ENCODE data around the gene ZBTB12. TPM values are rescaled to one million over a fixed set of nuclear protein-coding genes. Genes with fewer than 3 reads are reported as not detected.
"Not testable (repeated sequence)": the region's sequence is repeated elsewhere in the genome, so short reads cannot be mapped to it uniquely, and the experiment has no call there.

Gene ZBTB12
- total RNA-seq, 1 experiment from 2014 or later: 9.3 TPM

DNA sequence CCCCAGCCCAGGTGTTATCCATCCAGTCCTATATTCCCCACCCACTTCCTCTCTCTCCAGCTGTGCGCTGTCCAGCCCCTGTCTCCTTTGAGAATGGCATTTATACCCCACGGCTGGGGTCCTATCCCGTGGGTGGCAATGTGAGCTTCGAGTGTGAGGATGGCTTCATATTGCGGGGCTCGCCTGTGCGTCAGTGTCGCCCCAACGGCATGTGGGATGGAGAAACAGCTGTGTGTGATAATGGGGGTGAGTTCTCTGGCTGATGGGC lies 26.7 kb upstream of the ZBTB12 start:
- H3K4me3 ChIP-seq: no peak overlapping the region
- no peaks in the 10 kb centered on the region for H3K36me3 ChIP-seq
- DNase-seq: no peak
- H3K9me3 ChIP-seq: no peaks in the 10 kb centered on the region
- no peaks in the 10 kb centered on the region for H3K27me3 ChIP-seq

DNA sequence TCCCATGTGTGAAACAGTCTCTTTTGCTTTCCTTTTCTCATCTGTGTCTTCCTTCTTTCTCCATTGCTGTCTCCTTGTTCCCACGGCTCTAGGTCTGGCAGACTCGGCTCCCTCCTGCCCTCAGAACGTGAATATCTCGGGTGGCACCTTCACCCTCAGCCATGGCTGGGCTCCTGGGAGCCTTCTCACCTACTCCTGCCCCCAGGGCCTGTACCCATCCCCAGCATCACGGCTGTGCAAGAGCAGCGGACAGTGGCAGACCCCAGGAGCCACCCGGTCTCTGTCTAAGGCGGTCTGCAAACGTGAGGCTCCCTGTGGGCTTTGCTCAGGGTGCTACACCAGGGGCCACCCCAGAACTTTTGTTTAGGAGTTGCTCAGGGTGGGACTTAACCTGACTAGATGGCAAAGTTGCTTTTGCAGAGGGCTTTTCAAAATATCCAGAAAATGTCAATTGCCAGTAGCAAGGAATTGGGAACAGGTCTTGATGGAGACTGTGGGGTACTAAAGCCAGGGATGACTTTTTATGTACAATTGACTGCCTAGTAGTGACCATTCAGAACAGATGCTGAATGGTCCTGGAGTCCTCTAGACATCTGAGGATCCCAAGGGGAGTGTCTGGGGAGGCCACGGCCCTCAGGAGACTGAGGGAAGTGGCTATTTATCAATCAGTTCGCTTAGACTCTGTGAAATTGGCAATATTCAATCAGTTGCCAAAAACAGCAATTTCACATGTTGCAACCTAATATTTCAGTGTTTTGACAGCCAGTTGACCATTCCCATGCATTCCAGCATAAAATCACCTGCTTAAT lies 26.2 kb upstream of the ZBTB12 start:
- no peaks in the 10 kb centered on the region for H3K27me3 ChIP-seq
- no peaks in the 10 kb centered on the region for H3K9me3 ChIP-seq
- no peak overlapping the region for H3K4me3 ChIP-seq
- DNase-seq: no peak
- H3K36me3 ChIP-seq: no peaks in the 10 kb centered on the region

DNA sequence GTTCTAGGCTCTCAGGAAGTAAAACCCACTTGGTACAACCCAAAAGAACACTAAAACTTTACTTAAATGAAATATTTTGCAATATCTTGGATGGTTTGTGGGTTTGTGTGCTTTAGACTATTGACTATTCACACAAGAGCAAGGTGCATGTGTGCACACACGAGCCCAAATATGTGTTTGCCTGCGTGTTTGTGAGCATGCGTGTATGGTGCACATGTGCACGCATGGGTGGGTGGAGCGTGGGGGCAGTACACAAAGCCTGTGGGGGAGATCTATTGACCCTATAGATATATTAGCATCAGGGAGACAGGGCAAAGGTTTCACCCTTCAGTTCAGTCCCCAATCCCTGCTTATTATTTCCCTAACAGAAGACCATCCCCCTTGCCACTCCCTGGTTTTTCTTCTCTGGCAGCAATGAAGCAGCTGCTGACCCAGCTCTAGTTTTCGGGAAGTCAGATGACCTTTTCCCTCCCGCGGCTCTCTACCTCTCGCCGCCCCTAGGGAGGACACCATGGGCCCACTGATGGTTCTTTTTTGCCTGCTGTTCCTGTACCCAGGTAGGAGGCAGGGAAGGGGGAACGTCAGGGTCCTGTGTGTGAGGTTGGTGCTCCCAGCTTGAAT lies 25.5 kb upstream of the ZBTB12 start, which contains the start of gene C2:
Gene C2, plus strand, starts transcription at position 476 of the 621 bp plus-strand sequence. Its CDS starts 36 bp downstream, at position 512.
- H3K9me3 ChIP-seq: no peaks in the 10 kb centered on the region
- H3K36me3 ChIP-seq: no peaks in the 10 kb centered on the region
- H3K27me3 ChIP-seq: no peaks in the 10 kb centered on the region
- H3K4me3 ChIP-seq: no peak within 1 kb of the TSS
- DNase-seq: no peak

DNA sequence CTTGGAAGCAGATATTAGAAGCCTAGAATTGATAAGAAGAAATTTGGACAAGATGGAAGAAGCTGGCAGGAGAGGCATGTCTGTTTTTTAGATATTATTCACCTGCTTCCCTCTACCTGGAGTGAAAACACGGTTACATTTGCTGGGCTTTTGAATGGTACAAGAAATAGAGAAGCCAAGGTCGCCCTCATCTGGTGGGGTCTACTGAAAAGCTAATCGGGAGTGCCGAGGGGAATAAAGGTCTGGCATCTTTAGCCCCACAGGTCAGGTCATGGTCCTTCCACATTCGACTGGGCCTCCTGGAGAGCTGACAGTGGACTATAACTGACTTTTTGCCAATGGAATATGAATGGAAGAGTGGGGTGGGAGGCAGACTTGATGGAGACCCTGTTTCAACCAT lies 21.1 kb upstream of the ZBTB12 start:
- Histone ChIP-seq H3K9me3 (no peaks in the 10 kb centered on the region), H3K36me3 (no peaks in the 10 kb centered on the region), H3K4me3 (no peak overlapping the region), H3K27me3 (no peaks in the 10 kb centered on the region)
- no peak for DNase-seq

DNA sequence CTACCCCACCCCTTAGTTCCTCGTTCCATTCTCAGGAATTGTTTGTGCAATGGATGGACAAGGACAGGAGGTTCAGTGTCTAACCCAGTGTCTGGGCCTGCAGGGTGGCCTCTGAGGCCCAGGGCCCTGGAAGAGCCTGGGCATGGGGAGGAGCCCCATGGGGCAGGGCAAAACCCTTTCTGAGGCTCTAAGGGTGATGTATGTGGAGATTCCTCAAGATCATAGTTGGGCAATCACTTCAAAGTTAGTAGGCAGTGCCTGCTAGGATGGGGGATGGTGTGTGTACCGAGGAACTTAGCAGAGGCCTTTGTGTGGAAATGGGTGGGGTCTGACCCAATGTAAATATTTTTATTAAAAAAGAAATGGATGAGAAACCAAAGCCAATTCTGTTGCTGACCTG lies 18.9 kb upstream of the ZBTB12 start:
- Histone ChIP-seq H3K36me3 (no peaks in the 10 kb centered on the region), H3K9me3 (no peaks in the 10 kb centered on the region), H3K27me3 (no peaks in the 10 kb centered on the region), H3K4me3 (no peak overlapping the region)
- DNase-seq: no peak

DNA sequence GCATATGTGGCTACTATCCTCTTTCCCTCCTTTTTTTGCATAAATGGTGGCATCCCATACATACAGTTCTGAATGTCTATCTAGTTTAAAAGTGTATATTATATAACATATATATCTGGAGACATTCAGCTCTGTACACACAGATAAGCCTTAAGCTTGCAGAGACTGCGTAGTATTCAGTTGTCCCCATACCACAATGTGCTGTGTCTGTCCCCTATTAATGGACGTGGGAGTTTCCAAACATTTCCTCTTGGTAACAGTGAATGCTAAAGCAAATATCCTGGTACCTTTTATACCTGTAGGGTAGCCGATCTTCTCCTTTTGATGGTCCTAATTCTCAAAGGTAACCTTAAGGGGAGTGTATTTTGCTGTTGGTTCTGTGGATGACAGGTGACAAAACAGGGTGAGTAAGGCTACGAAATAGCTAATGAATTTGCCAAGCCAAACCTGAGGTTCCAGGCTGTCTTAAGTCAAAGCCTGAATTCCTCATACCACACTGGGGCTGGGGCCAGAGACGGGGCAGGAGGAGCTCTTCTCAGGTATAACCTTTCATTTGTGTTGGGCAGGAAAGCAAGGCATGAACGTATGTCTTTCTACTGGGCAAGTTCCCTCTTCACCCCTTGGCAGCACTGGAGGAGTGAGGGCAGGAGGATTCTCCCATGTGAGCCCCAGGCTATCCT lies 17.9 kb upstream of the ZBTB12 start:
- Histone ChIP-seq H3K36me3 (no peaks in the 10 kb centered on the region), H3K27me3 (no peaks in the 10 kb centered on the region), H3K9me3 (no peaks in the 10 kb centered on the region), H3K4me3 (no peak overlapping the region)
- no peak for DNase-seq

DNA sequence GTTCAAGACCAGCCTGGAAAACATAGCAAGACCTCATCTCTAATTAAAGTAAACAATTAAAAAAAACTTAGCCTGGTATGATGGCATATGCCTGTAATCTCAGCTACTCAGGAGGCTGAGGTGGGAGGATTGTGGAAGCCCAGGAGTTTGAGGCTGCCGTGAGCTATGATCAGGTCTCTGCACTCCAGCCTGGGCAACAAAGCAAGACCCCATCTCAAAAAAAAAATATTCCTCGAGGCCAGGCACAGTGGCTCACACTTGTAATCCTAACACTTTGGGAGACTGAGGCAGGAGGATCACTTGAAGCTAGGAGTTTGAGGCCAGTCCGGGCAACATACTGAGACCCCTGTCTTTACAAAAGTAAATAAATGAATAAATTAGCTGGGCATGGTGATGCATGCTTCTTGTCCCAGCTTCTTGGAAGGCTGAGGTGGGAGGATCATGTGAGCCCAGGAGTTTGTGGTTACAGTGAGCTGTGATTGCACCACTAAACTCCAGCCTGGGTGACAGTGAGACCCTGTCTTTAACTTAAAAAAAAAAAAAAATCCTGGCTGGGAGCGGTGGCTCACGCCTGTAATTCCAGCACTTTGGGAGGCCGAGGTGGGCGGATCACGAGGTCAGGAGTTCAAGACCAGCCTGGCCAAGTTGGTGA lies 16.3 kb upstream of the ZBTB12 start:
- no peaks in the 10 kb centered on the region for H3K36me3 ChIP-seq
- no peak for DNase-seq
- no peaks in the 10 kb centered on the region for H3K9me3 ChIP-seq
- H3K27me3 ChIP-seq: no peaks in the 10 kb centered on the region
- H3K4me3 ChIP-seq: no peak overlapping the region

DNA sequence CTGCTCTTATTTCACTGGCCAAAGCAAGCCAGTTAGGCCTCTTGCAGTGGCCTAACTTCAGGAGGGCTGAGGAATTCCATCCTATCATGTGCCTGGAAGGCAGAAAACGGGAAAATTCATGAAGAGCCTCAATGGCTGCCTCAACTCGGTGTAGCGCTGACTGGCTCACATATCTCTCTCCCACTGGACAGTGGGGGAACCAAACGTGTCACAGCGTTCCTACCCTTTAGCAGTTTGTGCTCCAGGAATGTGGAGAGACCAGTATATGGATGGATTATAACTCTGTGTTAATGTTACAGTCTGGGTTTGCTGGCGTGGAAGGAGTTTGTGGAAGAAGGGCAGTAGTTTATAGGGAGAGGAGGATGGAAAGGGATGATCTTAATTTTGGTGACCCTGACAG lies 13.9 kb upstream of the ZBTB12 start:
- Histone ChIP-seq H3K27me3 (no peaks in the 10 kb centered on the region), H3K36me3 (no peaks in the 10 kb centered on the region), H3K4me3 (no peak overlapping the region), H3K9me3 (no peaks in the 10 kb centered on the region)
- DNase-seq: no peak

DNA sequence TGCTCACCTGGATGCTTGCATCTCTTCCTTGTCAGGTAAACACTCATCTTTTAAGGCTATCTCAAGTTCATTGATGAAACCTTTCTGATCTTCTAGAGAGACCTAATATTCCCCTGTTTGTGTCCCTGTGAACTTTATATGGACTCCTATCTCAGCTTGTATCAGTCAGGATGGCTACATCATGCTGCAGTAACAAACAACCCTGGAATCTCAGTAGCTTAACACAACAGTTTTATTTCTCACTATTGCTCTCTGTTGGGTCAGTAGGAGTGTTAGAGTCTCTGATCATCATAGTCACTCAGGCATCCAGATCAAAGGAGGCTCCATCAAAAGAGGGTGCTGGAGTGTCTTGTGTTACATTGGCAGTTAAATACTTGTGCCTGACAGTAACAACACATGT lies 13.5 kb upstream of the ZBTB12 start:
- Histone ChIP-seq H3K27me3 (no peaks in the 10 kb centered on the region), H3K4me3 (no peak overlapping the region), H3K36me3 (no peaks in the 10 kb centered on the region), H3K9me3 (no peaks in the 10 kb centered on the region)
- no peak for DNase-seq

DNA sequence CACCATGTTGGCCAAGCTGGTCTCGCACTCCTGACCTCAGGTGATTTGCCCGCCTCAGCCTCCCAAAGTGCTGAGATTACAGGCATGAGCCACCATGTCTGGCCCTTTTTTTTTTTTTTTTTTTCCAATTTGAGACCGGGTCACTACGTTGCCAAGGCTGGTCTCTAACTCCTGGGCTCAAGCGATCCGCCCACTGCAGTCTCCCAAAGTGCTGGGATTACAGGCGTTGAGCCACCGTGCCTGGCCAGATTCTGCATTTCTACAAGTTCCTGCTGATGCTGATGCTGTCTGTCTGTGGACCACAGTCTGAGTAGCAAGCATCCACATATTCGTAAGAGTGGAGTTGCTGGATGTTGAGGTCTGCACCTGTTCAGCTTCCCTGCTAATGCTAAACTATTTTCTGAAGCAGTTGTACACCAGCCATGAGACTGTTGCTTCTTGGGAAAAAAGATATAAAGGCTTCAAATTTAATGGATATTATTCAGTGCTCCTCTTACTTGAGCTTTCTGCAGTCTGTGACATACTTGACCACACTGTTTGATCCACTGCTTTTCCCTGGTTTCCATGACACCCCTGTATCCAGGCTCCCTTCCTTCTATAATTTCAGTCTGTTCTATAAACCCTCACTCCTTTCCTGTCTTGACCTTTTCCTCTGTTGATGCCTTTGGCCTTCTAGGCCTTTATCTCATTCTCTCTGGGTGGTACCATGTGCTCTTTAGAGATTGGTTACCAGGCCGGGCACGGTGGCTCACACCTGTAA lies 10.1 kb upstream of the ZBTB12 start:
- H3K36me3 ChIP-seq: no peaks in the 10 kb centered on the region
- no peaks in the 10 kb centered on the region for H3K9me3 ChIP-seq
- no peak for DNase-seq
- no peak overlapping the region for H3K4me3 ChIP-seq
- H3K27me3 ChIP-seq: no peaks in the 10 kb centered on the region

DNA sequence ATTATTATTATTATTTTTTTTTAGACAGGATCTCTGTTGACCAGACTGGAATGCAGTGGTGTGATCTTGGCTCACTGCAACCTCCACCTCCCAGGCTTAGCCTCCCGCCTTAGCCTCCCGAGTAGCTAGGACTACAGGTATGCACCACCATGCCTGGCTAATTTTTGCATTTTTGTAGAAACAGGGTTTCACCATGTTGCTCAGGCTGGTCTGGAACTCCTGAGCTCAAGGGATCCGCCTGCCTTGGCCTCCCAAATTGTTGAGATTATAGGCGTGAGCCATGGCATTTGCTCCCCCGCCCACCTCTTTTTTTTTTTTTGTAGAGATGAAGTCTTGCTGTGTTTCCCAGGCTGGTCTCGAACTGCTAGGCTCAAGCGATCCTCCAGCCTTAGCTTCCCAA lies 7.4 kb upstream of the ZBTB12 start:
- not testable (repeated sequence) for DNase-seq, H3K36me3 ChIP-seq, H3K4me3 ChIP-seq, H3K9me3 ChIP-seq, H3K27me3 ChIP-seq

DNA sequence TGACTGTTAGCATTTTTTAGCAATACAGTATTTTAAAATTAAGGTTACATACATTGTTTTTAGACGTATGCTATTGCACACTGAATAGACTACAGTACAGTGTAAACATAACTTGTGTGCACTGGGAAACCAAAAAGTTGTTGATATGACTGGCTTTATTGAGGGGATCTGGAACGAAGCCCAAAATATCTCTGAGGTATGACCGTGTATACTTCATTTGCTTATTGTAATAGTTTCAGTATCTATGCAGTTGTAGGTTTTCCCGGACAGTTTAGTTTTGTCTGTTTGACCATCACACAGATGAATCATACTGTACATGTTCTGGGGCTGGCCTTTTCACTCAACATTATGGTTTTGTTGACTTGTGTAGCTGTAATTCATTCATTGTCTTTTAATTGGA lies 6.9 kb upstream of the ZBTB12 start:
- Histone ChIP-seq H3K4me3 (no peak overlapping the region), H3K27me3 (no peaks in the 10 kb centered on the region), H3K36me3 (no peaks in the 10 kb centered on the region), H3K9me3 (no peaks in the 10 kb centered on the region)
- DNase-seq: no peak

DNA sequence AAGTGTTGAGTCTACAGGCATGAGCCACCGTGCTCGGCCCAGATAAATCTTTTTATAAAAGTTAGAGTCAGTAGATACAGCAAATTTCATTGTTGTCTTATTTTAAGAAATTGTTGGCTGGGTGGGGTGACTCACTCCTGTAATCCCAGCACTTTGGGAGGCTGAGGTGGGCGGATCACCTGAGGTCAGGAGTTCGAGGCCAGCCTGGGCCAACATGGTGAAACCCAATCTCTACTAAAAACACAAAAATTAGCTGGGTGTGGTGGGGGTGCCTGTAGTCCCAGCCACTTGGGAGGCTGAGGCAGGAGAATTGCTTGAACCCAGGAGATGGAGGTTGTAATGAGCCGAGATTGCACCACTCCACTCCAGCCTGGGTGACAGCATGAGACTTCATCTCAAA lies 6.4 kb upstream of the ZBTB12 start:
- H3K9me3 ChIP-seq, H3K36me3 ChIP-seq, DNase-seq, H3K4me3 ChIP-seq, H3K27me3 ChIP-seq: not testable (repeated sequence)

DNA sequence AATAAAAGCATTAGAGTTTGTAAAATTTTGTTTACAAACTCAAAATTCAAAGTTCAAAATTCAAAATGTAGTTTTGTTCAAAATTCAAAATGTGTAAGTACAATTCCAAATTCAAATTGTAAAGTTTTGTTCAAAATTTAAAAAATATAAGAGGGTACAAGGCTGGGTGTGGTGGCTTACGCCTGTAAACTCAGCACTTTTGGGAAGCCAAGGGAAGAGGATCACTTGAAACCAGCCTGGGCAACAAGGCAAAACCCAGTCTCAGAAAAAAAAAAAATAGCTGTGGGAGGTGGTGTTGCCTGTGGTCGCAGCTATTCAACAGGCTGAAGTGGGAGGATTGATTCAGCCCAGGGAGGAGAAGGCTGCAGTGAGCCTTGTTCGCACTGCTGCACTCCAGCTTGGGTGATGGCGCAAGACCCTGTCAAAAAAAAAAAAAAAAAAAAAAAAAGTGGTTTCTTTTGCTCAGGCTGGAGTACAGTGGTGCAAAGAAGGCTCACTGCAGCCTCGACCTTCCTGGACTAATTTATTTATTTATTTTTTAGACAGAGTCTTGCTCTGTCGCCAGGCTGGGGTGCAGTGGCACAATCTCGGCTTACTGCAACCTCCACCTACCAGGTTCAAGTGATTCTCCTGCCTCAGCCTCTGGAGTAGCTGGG lies 5.4 kb upstream of the ZBTB12 start:
- Histone ChIP-seq H3K9me3 (no peaks in the 10 kb centered on the region), H3K4me3 (no peak overlapping the region), H3K27me3 (no peaks in the 10 kb centered on the region), H3K36me3 (no peaks in the 10 kb centered on the region)
- no peak for DNase-seq

DNA sequence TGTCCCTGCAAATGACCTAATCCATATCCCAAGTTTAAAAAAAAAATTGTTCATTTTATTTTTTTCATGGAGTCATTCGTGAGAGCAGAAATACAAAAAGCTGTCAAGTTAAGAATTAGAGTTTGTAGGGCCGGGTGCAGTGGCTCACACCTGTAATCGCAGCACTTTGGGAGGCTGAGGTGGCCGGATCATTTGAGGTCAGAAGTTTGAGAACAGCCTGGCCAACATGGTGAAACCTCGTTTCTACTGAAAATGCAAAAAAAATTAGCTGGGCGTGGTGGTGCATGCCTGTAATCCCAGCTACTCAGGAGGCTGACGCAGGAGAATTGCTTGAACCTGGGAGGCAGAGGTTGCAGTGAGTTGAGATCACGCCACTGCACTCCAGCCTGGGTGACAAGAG lies 4.8 kb upstream of the ZBTB12 start:
- not testable (repeated sequence) for H3K27me3 ChIP-seq, DNase-seq

DNA sequence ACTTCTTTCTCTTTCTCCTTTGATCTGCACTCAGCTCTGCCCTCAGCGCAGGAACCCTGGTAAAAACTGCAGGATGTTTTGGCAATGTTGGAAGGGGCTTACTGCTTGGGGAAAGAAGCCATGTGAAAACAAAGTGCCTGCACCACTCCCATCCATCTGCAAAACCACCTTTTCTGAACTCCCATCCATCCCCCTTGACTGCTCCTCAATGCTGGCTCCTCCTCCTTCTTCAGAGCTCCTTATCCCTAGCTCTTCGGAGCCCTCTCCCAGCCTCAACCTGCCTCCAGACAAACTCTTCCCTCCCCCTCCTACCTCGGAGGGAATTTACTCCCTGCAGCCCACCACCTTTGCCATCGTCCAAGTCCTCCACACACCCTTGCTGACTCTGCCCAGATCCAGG lies 4.2 kb upstream of the ZBTB12 start:
- Histone ChIP-seq H3K36me3 (no peaks in the 10 kb centered on the region), H3K27me3 (no peaks in the 10 kb centered on the region), H3K4me3 (no peak overlapping the region), H3K9me3 (no peaks in the 10 kb centered on the region)
- DNase-seq: no peak

More for the DNA sequence above, 4.8 kb upstream of the ZBTB12 start:
- H3K36me3 ChIP-seq, H3K9me3 ChIP-seq, H3K4me3 ChIP-seq: not testable (repeated sequence)
